Measurements from ENCODE around the gene ST3GAL3.

ST3GAL3 gene

DNA sequence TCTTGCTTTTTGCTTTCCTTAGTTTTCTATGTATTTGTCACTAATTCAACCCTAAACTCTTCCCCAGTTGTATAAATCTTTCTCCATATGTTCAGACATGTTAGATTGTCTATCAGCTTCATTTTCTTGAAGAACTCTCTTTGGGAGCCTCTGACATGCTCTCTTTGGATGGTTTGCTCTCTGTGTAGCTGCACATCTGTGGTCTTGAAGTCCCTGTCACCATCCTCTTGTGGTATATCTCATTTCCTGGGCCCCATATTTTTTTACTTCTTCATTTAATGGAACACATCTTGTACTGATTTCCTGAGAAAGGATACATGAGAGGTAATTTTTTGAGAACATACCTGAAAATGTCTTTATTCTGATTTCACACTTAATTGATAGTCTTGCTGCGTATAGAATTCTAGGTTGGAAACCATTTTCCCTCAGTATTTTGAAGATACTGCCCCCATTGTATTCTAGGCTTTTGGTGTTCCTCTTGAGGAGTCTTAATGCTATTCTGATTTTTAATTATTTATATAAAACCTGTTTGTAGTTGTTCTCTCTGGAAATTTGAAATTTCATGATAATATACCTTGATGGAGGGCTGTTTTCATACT is 72.6 kb downstream of the ST3GAL3 start:
- in situ Hi-C loops (cut with MboI; ENCODE audit: low pct_unique_long_range_greater_than_20kb, low sequenced_read_pairs, unreplicated experiment): no loop called here
- no peak for TF ChIP-seq CTCF (IDR thresholded peaks at IDR 0.05; ENCODE audit: extremely low read depth, insufficient read depth, missing control alignments)
- DNase-seq (ENCODE audit: low spot score): no peak

DNA sequence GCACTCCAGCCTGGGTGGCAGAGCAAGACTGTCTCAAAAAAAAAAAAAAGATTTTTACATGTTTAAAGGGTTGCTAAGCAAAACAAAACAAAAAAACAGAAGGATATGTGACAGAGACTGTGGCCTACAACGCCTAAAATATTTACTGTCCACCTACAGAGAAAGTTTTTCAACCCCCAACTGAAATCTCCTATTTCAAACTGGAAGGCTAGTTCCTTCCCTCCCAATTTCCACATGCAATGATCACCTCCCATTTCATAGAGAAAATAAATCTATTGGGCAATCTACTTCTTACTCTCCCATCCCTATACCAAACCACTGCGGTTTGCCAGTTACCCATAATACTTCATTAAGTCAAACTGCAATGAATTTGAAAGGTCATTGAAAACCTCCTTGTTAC is 74.2 kb downstream of the ST3GAL3 start:
- in situ Hi-C loops (cut with MboI; ENCODE audit: low pct_unique_long_range_greater_than_20kb, low sequenced_read_pairs, unreplicated experiment): no loop called here
- no peak for DNase-seq (ENCODE audit: low spot score)

DNA sequence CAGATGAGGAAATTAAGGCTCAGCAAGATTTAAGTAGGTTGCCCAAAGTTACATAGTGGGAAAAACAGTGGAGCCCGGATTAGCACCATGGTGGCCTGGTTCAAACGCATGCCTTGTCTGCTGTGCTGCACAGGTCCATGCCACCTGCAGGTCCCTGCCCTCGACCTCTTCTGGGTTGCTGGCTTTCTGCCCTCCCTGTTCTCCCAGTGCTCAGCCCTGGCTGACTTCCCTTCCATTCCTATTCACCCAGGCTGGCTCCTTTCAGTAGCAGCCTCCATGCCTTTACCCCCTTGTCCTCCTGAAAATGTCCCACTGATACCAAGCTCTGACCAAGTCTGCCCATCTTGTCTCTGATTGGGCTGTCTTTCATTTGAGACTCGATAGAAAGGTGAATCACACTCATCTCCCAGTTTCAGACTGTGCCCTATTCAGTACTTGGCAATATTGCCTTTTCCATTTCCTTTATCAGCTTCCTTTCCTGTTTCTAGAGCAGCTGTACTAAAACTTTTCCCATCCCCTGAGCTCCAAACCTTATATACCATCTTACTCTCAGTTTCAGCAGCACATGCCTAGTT is 75.8 kb downstream of the ST3GAL3 start:
- in situ Hi-C loops (cut with MboI; ENCODE audit: low pct_unique_long_range_greater_than_20kb, low sequenced_read_pairs, unreplicated experiment): no loop called here
- TF ChIP-seq CTCF (IDR thresholded peaks at IDR 0.05; ENCODE audit: extremely low read depth, insufficient read depth, missing control alignments): no peak
- no peak for DNase-seq (ENCODE audit: low spot score)

More for the DNA sequence above, 74.2 kb downstream of the ST3GAL3 start:
- no peak for TF ChIP-seq CTCF (IDR thresholded peaks at IDR 0.05; ENCODE audit: extremely low read depth, insufficient read depth, missing control alignments)

- TF ChIP-seq CTCF (IDR thresholded peaks at IDR 0.05; ENCODE audit: extremely low read depth, insufficient read depth, missing control alignments): no peak
- in situ Hi-C loops (cut with MboI; ENCODE audit: low pct_unique_long_range_greater_than_20kb, low sequenced_read_pairs, unreplicated experiment): no loop called here
- peak; percentile 31 for DNase-seq (ENCODE audit: low spot score)
Measured at GRCh38 chr1:43783671-43784205, 76.4 kb downstream of the ST3GAL3 start.

GRCh38 chr1:43786201-43786958 is 79.0 kb downstream of the ST3GAL3 start:
- TF ChIP-seq CTCF (IDR thresholded peaks at IDR 0.05; ENCODE audit: extremely low read depth, insufficient read depth, missing control alignments): no peak
- DNase-seq (ENCODE audit: low spot score): no peak
- in situ Hi-C loops (cut with MboI; ENCODE audit: low pct_unique_long_range_greater_than_20kb, low sequenced_read_pairs, unreplicated experiment): no loop called here

DNA sequence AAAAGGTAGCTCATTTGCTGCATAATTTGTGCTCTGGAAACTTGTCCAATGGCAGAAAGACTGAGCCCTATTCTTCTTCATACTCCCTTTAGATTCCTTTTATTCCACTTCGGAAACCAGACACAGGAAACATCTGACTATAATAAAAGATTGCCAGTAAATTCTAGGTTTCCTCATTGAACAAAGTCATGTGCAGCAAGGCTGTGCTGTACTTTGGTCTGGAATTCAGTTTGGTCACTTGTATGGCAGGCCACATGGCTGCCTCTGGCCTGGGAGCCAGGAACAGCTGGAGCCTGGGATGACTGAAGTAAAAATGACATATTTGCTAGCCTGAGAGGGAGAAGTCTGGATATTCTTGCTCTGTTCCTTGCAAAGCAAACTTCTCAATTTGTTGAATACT is 79.6 kb downstream of the ST3GAL3 start:
- no peak for DNase-seq (ENCODE audit: low spot score)
- TF ChIP-seq CTCF (IDR thresholded peaks at IDR 0.05; ENCODE audit: extremely low read depth, insufficient read depth, missing control alignments): no peak
- in situ Hi-C loops (cut with MboI; ENCODE audit: low pct_unique_long_range_greater_than_20kb, low sequenced_read_pairs, unreplicated experiment): no loop called here
